HepG2 (cell line): ENCODE results near the gene MAN2A2. TPM values are rescaled to one million over a fixed set of nuclear protein-coding genes. Genes with fewer than 3 reads are reported as not detected.

Source experiments
- ATAC-seq: fragments of 200-7000 bp; cut with Tn5 transposase; 3 replicates; pipeline ENCODE4 v1.9.1; 2020; ENCODE audit warnings: mild to moderate bottlenecking, moderate library complexity
- BruUV-seq: library from RNA; stranded (reverse); fragments of 400-500 nt; replicated peaks from 2 replicates; lab custom pipeline; 2021; lab: Mats Ljungman, UMichigan
- CTCF ChIA-PET: fragments of 300-600 bp; formaldehyde crosslinking; extraction: SDS; loops from one replicate; lab custom pipeline; 2021; ENCODE audit warnings: low total read pairs, inconsistent platforms, low intra/inter-chr PET ratio; lab: Yijun Ruan, JAX
- POLR2A ChIA-PET: fragments of 350-600 bp; sonication (Branson Sonifier 250); formaldehyde crosslinking; loops from one replicate; lab custom pipeline; 2020; ENCODE audit warnings: antibody characterized with exemption, inconsistent platforms; lab: Yijun Ruan, JAX
- DNase-seq: peaks from one replicate; pipeline ENCODE4 v3.0.0-alpha.2; 2015; ENCODE audit warnings: low spot score
- FAIRE-seq: peaks from 3 replicates; lab custom pipeline; 2011; peaks lifted over from hg19 to GRCh38; lab: Jason Lieb, UNC
- H2AFZ ChIP-seq: one replicate; pipeline ENCODE4 v1.6.1; 2011; ENCODE audit warnings: low read length, inconsistent platforms
- H3K27ac ChIP-seq: fragments of 300-600 bp; 3 replicates; pipeline ENCODE4 v1.8.0; 2011; ENCODE audit warnings: mixed run types, mild to moderate bottlenecking, mixed read lengths, low read length, inconsistent platforms; ENCODE audit not compliant: insufficient read depth; ENCODE audit errors: extremely low read length
- H3K27me3 ChIP-seq, 2 experiments: fragments of 200-600 bp in 1 of 2; 2 replicates in 1 of 2; 3 replicates in 1 of 2; pipeline versions ENCODE4 v1.6.0 to v1.8.0; 2011; ENCODE audit warnings: low read length in 2 of 2, mild to moderate bottlenecking in 2 of 2, moderate library complexity in 2 of 2, inconsistent platforms in 1 of 2; ENCODE audit not compliant: insufficient read depth in 2 of 2, control insufficient read depth in 1 of 2
- H3K36me3 ChIP-seq, 2 experiments: fragments of 200-600 bp in 1 of 2; replicated peaks in 1 of 2; 2 replicates in 1 of 2; 3 replicates in 1 of 2; pipeline versions ENCODE4 v1.5.1 to v1.8.0; 2011; ENCODE audit warnings: low read length in 2 of 2, inconsistent platforms in 1 of 2; ENCODE audit not compliant: insufficient read depth in 2 of 2, control insufficient read depth in 1 of 2
- H3K4me1 ChIP-seq: 2 replicates; pipeline ENCODE4 v1.5.1; 2012; ENCODE audit warnings: low read length, inconsistent platforms; ENCODE audit not compliant: insufficient read depth
- H3K4me2 ChIP-seq: 2 replicates; pipeline ENCODE4 v1.6.0; 2011; ENCODE audit warnings: low read depth, low read length, inconsistent platforms
- H3K4me3 ChIP-seq, 3 experiments: fragments of 200-600 bp in 1 of 3; sonication (generic), shearing (Covaris generic) in 1 of 3; replicated peaks in 1 of 3; 2 replicates each; pipeline ENCODE4 v1.5.1; 2011 to 2016; ENCODE audit warnings: low read length in 3 of 3, inconsistent platforms in 2 of 3, low read depth in 2 of 3, mild to moderate bottlenecking in 2 of 3, control low read depth in 1 of 3, mixed read lengths in 1 of 3; ENCODE audit not compliant: insufficient read depth in 1 of 3
- H3K79me2 ChIP-seq: one replicate; pipeline ENCODE4 v1.6.1; 2011; ENCODE audit warnings: low read length, inconsistent platforms; ENCODE audit not compliant: insufficient read depth
- H3K9ac ChIP-seq: 2 replicates; pipeline ENCODE4 v1.6.0; 2011; ENCODE audit warnings: mild to moderate bottlenecking, low read depth, low read length, inconsistent platforms; ENCODE audit not compliant: insufficient read depth
- H3K9me3 ChIP-seq: 2 replicates; pipeline ENCODE4 v1.5.1; 2012; ENCODE audit warnings: mild to moderate bottlenecking, low read length
- H4K20me1 ChIP-seq: 2 replicates; pipeline ENCODE4 v1.6.0; 2011; ENCODE audit warnings: inconsistent platforms, mild to moderate bottlenecking, low read length, moderate library complexity; ENCODE audit not compliant: insufficient read depth
- ATF7-NPFF ChIP-seq: sonication (generic); formaldehyde crosslinking; IDR thresholded peaks from 2 replicates; pipeline ENCODE4 v1.8.1; 2023; ENCODE audit warnings: mild to moderate bottlenecking, low read depth, missing genetic modification reagents, moderate library complexity
- CSRNP1 ChIP-seq: sonication (generic); formaldehyde crosslinking; IDR thresholded peaks from 2 replicates; pipeline ENCODE4 v1.8.1; 2023; ENCODE audit warnings: mild to moderate bottlenecking, missing genetic modification reagents
- GTF2F1 ChIP-seq: fragments of 150-350 bp; IDR thresholded peaks from 2 replicates; pipeline ENCODE4 v1.6.1; 2014; ENCODE audit warnings: low read length
- KDM3A ChIP-seq: IDR thresholded peaks from 2 replicates; pipeline ENCODE4 v1.6.1; 2018; ENCODE audit warnings: low read depth, missing compliant biosample characterization
- PRDM15 ChIP-seq: sonication (generic); formaldehyde crosslinking; IDR thresholded peaks from 2 replicates; pipeline ENCODE4 v1.4.0; 2020; ENCODE audit warnings: missing genetic modification reagents
- ZKSCAN8 ChIP-seq: IDR thresholded peaks from 2 replicates; pipeline ENCODE4 v1.6.1; 2016; ENCODE audit warnings: borderline replicate concordance, missing genetic modification reagents, missing compliant biosample characterization
- ZNF589 ChIP-seq: sonication (generic); formaldehyde crosslinking; conservative IDR thresholded peaks from 2 replicates; pipeline ENCODE4 v1.8.0; 2022; ENCODE audit warnings: mild to moderate bottlenecking, moderate library complexity, missing genetic modification reagents
- ZNF609 ChIP-seq: sonication (generic); formaldehyde crosslinking; IDR thresholded peaks from 2 replicates; pipeline ENCODE4 v1.4.0; 2020; ENCODE audit warnings: mild to moderate bottlenecking, missing genetic modification reagents, borderline replicate concordance
- ZZZ3 ChIP-seq: sonication (generic); formaldehyde crosslinking; IDR thresholded peaks from 2 replicates; pipeline ENCODE4 v1.4.0; 2020; ENCODE audit warnings: missing genetic modification reagents, mild to moderate bottlenecking, borderline replicate concordance
- WGBS: methylation state at CpG from one replicate; pipeline ENCODE4 v1.1.6; 2017; ENCODE audit warnings: low lambda C conversion rate; 5-methylcytosine and 5-hydroxymethylcytosine counted together
- in situ Hi-C: cut with HindIII; loops from 2 replicates; pipeline ENCODE4 v1.10.0; 2017; ENCODE audit warnings: low pct_unique_long_range_greater_than_20kb; ENCODE audit not compliant: extremely low pct_ligation_motif_present
- intact Hi-C: fragments of 100-400 bp; cut with micrococcal nuclease; formaldehyde crosslinking; loops from one replicate; pipeline ENCODE4 v1.10.0; 2022; ENCODE audit not compliant: unreplicated experiment
- polyA plus RNA-seq, 8 experiments: library from polyadenylated mRNA; depleted of rRNA in 3 of 8; stranded (reverse) in 7 of 8; unstranded in 1 of 8; fragments of >200 nt; fragmentation: Illumina TruSeq in 4 of 8; extraction: Trizol in 4 of 8; gene quantifications; 2 replicates each; pipeline versions ENCODE4 v1.2.1 to v1.2.3, GENCODE V29; 2011 to 2016; ENCODE audit warnings: low read depth in 4 of 8, missing spikeins in 1 of 8, mixed read lengths in 1 of 8; ENCODE audit not compliant: insufficient read depth in 1 of 8
- total RNA-seq, 5 experiments: library from RNA; depleted of rRNA; stranded (reverse); fragments of >200 nt; fragmentation: Illumina TruSeq; extraction: Trizol; gene quantifications; 2 replicates each; pipeline ENCODE4 v1.2.3, GENCODE V29; 2016; ENCODE audit warnings: low read depth in 1 of 5

The MAN2A2 gene
- total and polyA plus RNA-seq, 2 of the 13 experiments (the other 11 are each of a cell fraction or from before 2014, with no cell fraction given), result 17.5 to 51.5 TPM

- TF ChIP-seq ZNF609 (CRISPR knock-in tag) (no peak), KDM3A (CRISPR knock-in tag) (no peak), ZZZ3 (no peak)
Measured at GRCh38 chr15:90907051-90907660, 4.1 kb downstream of the MAN2A2 start (continued).

GRCh38 chr15:90907838-90908507 is 4.9 kb downstream of the MAN2A2 start:
- ChIA-PET CTCF (no interaction called here), POLR2A (no interaction called here)
- H3K79me2 ChIP-seq, result no peaks in the 10 kb centered on the region
- H3K9ac ChIP-seq, result no peak overlapping the region
- FAIRE-seq (no peak), DNase-seq (no peak), ATAC-seq (no peak)
- in situ Hi-C loops (no loop called here), intact Hi-C loops (no loop called here)
- no peaks in the 10 kb centered on the region for H4K20me1 ChIP-seq
- H3K36me3 ChIP-seq, result peaks cover 16 to 65% of the 10 kb centered on the region in 2 experiments
- WGBS, result 92% methylated on average over 9 of the region's 9 CpGs
- no TSS peak for BruUV-seq
- H2AFZ ChIP-seq, result no peak overlapping the region
- no peak overlapping the region for H3K4me3 ChIP-seq
- H3K4me2 ChIP-seq, result no peak overlapping the region
- no peaks in the 10 kb centered on the region for H3K27me3 ChIP-seq
- no peaks in the 10 kb centered on the region for H3K9me3 ChIP-seq
- H3K4me1 ChIP-seq, result peaks cover 9% of the 10 kb centered on the region; the same call in 1 of the 2 replicates
- no peak overlapping the region for H3K27ac ChIP-seq
- TF ChIP-seq ZNF589 (CRISPR knock-in tag), result no peak
- TF ChIP-seq ZKSCAN8, result no peak
- no peak for TF ChIP-seq PRDM15 (CRISPR knock-in tag)
- TF ChIP-seq ATF7-NPFF, result no peak
- TF ChIP-seq CSRNP1 (CRISPR knock-in tag), result no peak
- TF ChIP-seq GTF2F1, result no peak
